ENCODE data around the gene RARS2.
"Not testable (repeated sequence)": the region's sequence is repeated elsewhere in the genome, so short reads cannot be mapped to it uniquely, and the experiment has no call there.

Gene RARS2

GRCh38 chr6:87589693-87590416 is at the start of gene RARS2, which contains the start of gene ORC3:
Gene RARS2 (minus strand): TSS chr6:87589987. CDS start chr6:87589957, 30 bp downstream.
Gene ORC3 (plus strand): TSS chr6:87590135. CDS start chr6:87590169, 34 bp downstream.
- peak; percentile 69 to 99 (median 94) for DNase-seq

- DNase-seq, result no peak
These were observed 49.6 kb upstream of the RARS2 start for GRCh38 chr6:87639373-87639772.

GRCh38 chr6:87637106-87637505 is 47.3 kb upstream of the RARS2 start:
- DNase-seq, result no peak

- DNase-seq, result no peak
These were observed 46.5 kb upstream of the RARS2 start for GRCh38 chr6:87636315-87636714.

- DNase-seq, result no peak
These were observed 44.1 kb upstream of the RARS2 start for GRCh38 chr6:87633851-87634250.

GRCh38 chr6:87630746-87631145 is 41.0 kb upstream of the RARS2 start:
- no peak for DNase-seq

- no peak for DNase-seq
These were observed 39.1 kb upstream of the RARS2 start for GRCh38 chr6:87628881-87629280.

GRCh38 chr6:87628424-87628823 is 38.6 kb upstream of the RARS2 start:
- DNase-seq, result no peak

GRCh38 chr6:87623248-87623647 is 33.5 kb upstream of the RARS2 start:
- no peak for DNase-seq

GRCh38 chr6:87618531-87618930 is 28.7 kb upstream of the RARS2 start:
- no peak for DNase-seq

- DNase-seq, result no peak
These were observed 27.6 kb upstream of the RARS2 start for GRCh38 chr6:87617405-87617804.

- not testable (repeated sequence) for DNase-seq
These were observed 23.2 kb upstream of the RARS2 start for GRCh38 chr6:87613018-87613417.

GRCh38 chr6:87608802-87609201 is 19.0 kb upstream of the RARS2 start:
- no peak for DNase-seq

- no peak for DNase-seq
These were observed 16.4 kb upstream of the RARS2 start for GRCh38 chr6:87606199-87606598.

GRCh38 chr6:87600576-87600975 is 10.8 kb upstream of the RARS2 start:
- DNase-seq, result no peak

- no peak for DNase-seq
These were observed 1.2 kb upstream of the RARS2 start for GRCh38 chr6:87590990-87591389.

- DNase-seq, result no peak
These were observed 662 bp upstream of the RARS2 start for GRCh38 chr6:87590417-87590880.

- DNase-seq, result no peak
These were observed 905 bp downstream of the RARS2 start for GRCh38 chr6:87588756-87589407.

GRCh38 chr6:87586371-87587077 is 3.3 kb downstream of the RARS2 start:
- DNase-seq, result no peak

- no peak for DNase-seq
These were observed 6.0 kb downstream of the RARS2 start for GRCh38 chr6:87583822-87584221.

- DNase-seq, result no peak
These were observed 14.4 kb downstream of the RARS2 start for GRCh38 chr6:87575423-87575822.

GRCh38 chr6:87574237-87574804 is 15.5 kb downstream of the RARS2 start:
- no peak for DNase-seq
